Measurements from ENCODE around the gene FOXJ2. TPM values are rescaled to one million over a fixed set of nuclear protein-coding genes. Genes with fewer than 3 reads are reported as not detected.

FOXJ2 gene
- total RNA-seq, 1 experiment from 2014 or later, result 5.5 TPM

GRCh38 chr12:8065991-8066594 is 33.6 kb downstream of the FOXJ2 start, which contains the start of gene C3AR1:
C3AR1 (minus strand) TSS chr12:8066359; CDS start chr12:8060185, 6,174 bp downstream.
- no peak within 1 kb of the TSS for H3K27ac ChIP-seq (ENCODE audit: insufficient read length, low read depth, low read length)
- no peak within 1 kb of the TSS for H3K4me2 ChIP-seq (ENCODE audit: insufficient read depth, insufficient read length, low read length)
- H3T11ph ChIP-seq (ENCODE audit: low read length), result no peak within 1 kb of the TSS
- no peak within 1 kb of the TSS for H4K91ac ChIP-seq (ENCODE audit: insufficient read length, low read depth, low read length)
- no peaks in the 10 kb centered on the region for H3K4me1 ChIP-seq (ENCODE audit: insufficient read depth, low read length)
- H3K4me1 Mint-ChIP-seq, result no peaks in the 10 kb centered on the region
- no peaks in the 10 kb centered on the region for H3K9me3 Mint-ChIP-seq
- H3K18ac ChIP-seq (ENCODE audit: insufficient read length, low read depth, low read length), result no peak within 1 kb of the TSS
- no peak for DNase-seq
- H3K9me3 ChIP-seq (ENCODE audit: control insufficient read depth, low read depth, low read length), result no peaks in the 10 kb centered on the region
- H2BK12ac ChIP-seq (ENCODE audit: insufficient read length, low read depth, low read length), result no peak within 1 kb of the TSS
- H3K4ac ChIP-seq (ENCODE audit: low read depth, low read length), result no peak within 1 kb of the TSS
- H2AFZ ChIP-seq (ENCODE audit: low read length), result no peak within 1 kb of the TSS
- H3K23me2 ChIP-seq (ENCODE audit: insufficient read length, low read depth, low read length, poor library complexity, severe bottlenecking), result no peaks in the 10 kb centered on the region
- no peaks in the 10 kb centered on the region; the same call in 1 of the 2 replicates for H3K27me3 Mint-ChIP-seq (ENCODE audit: low read depth)
- WGBS (ENCODE audit: extremely low coverage, insufficient read length, low lambda C conversion rate), result no CpG with 5 or more reads among the region's 2 CpGs
- H3K27ac Mint-ChIP-seq, result no peak within 1 kb of the TSS
- no peaks in the 10 kb centered on the region for H3K79me2 ChIP-seq (ENCODE audit: insufficient read depth, low read length)
- H4K5ac ChIP-seq (ENCODE audit: insufficient read length, low read depth, low read length), result no peak within 1 kb of the TSS
- H2BK5ac ChIP-seq (ENCODE audit: insufficient read length, low read length), result no peak within 1 kb of the TSS
- H3K36me3 Mint-ChIP-seq (ENCODE audit: insufficient read depth in 1 of 3, low read depth in 3 of 3), result no peaks in the 10 kb centered on the region
- H2BK120ac ChIP-seq (ENCODE audit: low read depth, low read length, poor library complexity, severe bottlenecking), result no peak within 1 kb of the TSS
- H2AK5ac ChIP-seq (ENCODE audit: insufficient read length, low read length), result no peak within 1 kb of the TSS
- no peak within 1 kb of the TSS for H4K8ac ChIP-seq (replicated peaks; ENCODE audit: insufficient read length, low read depth, low read length)
- H4K20me1 ChIP-seq (ENCODE audit: control insufficient read depth, insufficient read depth, insufficient read length), result no peaks in the 10 kb centered on the region
- no peak within 1 kb of the TSS for H3K56ac ChIP-seq (ENCODE audit: insufficient read length, low read depth, low read length)
- H3K27me3 ChIP-seq (ENCODE audit: insufficient read depth, low read length), result no peaks in the 10 kb centered on the region
- H3K4me3 Mint-ChIP-seq, result no peak within 1 kb of the TSS
- no peak within 1 kb of the TSS for H3K14ac ChIP-seq (ENCODE audit: insufficient read depth, low read length)
- no peak within 1 kb of the TSS for H3K23ac ChIP-seq (ENCODE audit: insufficient read length, low read depth, low read length)
- no peaks in the 10 kb centered on the region for H3K79me1 ChIP-seq (ENCODE audit: insufficient read depth, low read depth, low read length, poor library complexity, severe bottlenecking)
- H3K9ac ChIP-seq (ENCODE audit: extremely low read depth, insufficient read length, low read length), result no peak within 1 kb of the TSS
- no peak within 1 kb of the TSS for H2BK15ac ChIP-seq (ENCODE audit: low read depth, low read length)
- no peak within 1 kb of the TSS for H2BK20ac ChIP-seq (ENCODE audit: low read depth, low read length, poor library complexity, severe bottlenecking)
- TF ChIP-seq CTCF (conservative IDR thresholded peaks at IDR 0.05), result no peak

Measured in H9 (cell line).